GM23248 (cell line): ENCODE measurements around the gene OR2K2. TPM values are rescaled to one million over a fixed set of nuclear protein-coding genes. Genes with fewer than 3 reads are reported as not detected.
"Not testable (repeated sequence)": the region's sequence is repeated elsewhere in the genome, so short reads cannot be mapped to it uniquely, and the experiment has no call there.

ENCODE experiments used
- DNase-seq: peaks from one replicate; pipeline ENCODE4 v3.0.0-alpha.2; 2015
- H2AFZ ChIP-seq: fragments of 200-600 bp; sonication (generic); 2 replicates; pipeline ENCODE4 v1.6.1; 2016; ENCODE audit warnings: antibody characterized with exemption
- H3F3A ChIP-seq: fragments of 200-600 bp; sonication (generic); 2 replicates; pipeline ENCODE4 v1.6.1; 2016; ENCODE audit warnings: mild to moderate bottlenecking, antibody characterized with exemption, mixed run types; ENCODE audit not compliant: insufficient read depth
- H3K27ac ChIP-seq: fragments of 200-600 bp; sonication (generic); 2 replicates; pipeline ENCODE4 v1.5.1; 2016; ENCODE audit warnings: mild to moderate bottlenecking
- H3K27me3 ChIP-seq: fragments of 200-600 bp; sonication (generic); replicated peaks from 2 replicates; pipeline ENCODE4 v1.6.1; 2016; ENCODE audit warnings: mild to moderate bottlenecking; ENCODE audit not compliant: insufficient read depth
- H3K36me3 ChIP-seq: fragments of 200-600 bp; sonication (generic); 2 replicates; pipeline ENCODE4 v1.6.1; 2016; ENCODE audit warnings: low read depth, mild to moderate bottlenecking
- H3K4me1 ChIP-seq: fragments of 200-600 bp; sonication (generic); 2 replicates; pipeline ENCODE4 v1.6.1; 2016; ENCODE audit warnings: mild to moderate bottlenecking; ENCODE audit not compliant: insufficient read depth
- H3K4me2 ChIP-seq: fragments of 200-600 bp; sonication (generic); one replicate; pipeline ENCODE4 v1.6.1; 2016; ENCODE audit warnings: mild to moderate bottlenecking; ENCODE audit not compliant: unreplicated experiment
- H3K4me3 ChIP-seq: fragments of 200-600 bp; sonication (generic); 2 replicates; pipeline ENCODE4 v1.5.1; 2016; ENCODE audit warnings: mild to moderate bottlenecking
- H3K79me2 ChIP-seq: fragments of 200-600 bp; sonication (generic); 2 replicates; pipeline ENCODE4 v1.6.1; 2016; ENCODE audit warnings: mild to moderate bottlenecking; ENCODE audit not compliant: insufficient read depth
- H3K9ac ChIP-seq: fragments of 200-600 bp; sonication (generic); 2 replicates; pipeline ENCODE4 v1.6.1; 2016; ENCODE audit warnings: mild to moderate bottlenecking
- H3K9me2 ChIP-seq: fragments of 200-600 bp; sonication (generic); 2 replicates; pipeline ENCODE4 v1.6.1; 2016; ENCODE audit warnings: mixed run types, mild to moderate bottlenecking, moderate library complexity; ENCODE audit not compliant: insufficient read depth
- H3K9me3 ChIP-seq: fragments of 200-600 bp; sonication (generic); one replicate; pipeline ENCODE4 v1.6.1; 2017; ENCODE audit warnings: low read depth
- H4K20me1 ChIP-seq: fragments of 200-600 bp; sonication (generic); 2 replicates; pipeline ENCODE4 v1.6.0; 2016; ENCODE audit not compliant: insufficient read depth
- EZH2 ChIP-seq: fragments of 200-600 bp; sonication (generic); IDR thresholded peaks from 2 replicates; pipeline ENCODE4 v1.6.1; 2018; ENCODE audit warnings: antibody characterized with exemption, mild to moderate bottlenecking; ENCODE audit not compliant: insufficient read depth, poor library complexity, severe bottlenecking
- EZH2phosphoT487 ChIP-seq: fragments of 200-600 bp; sonication (generic); IDR thresholded peaks from 2 replicates; pipeline ENCODE4 v1.6.1; 2018; ENCODE audit warnings: antibody characterized with exemption, moderate library complexity, mild to moderate bottlenecking, low read depth; ENCODE audit not compliant: insufficient read depth
- WGBS, 2 experiments: methylation state at CpG; one replicate each; pipeline ENCODE4 v1.1.6; 2015 to 2017; ENCODE audit warnings: low lambda C conversion rate in 2 of 2, low coverage in 1 of 2; ENCODE audit errors: missing lambda C conversion rate in 2 of 2; 5-methylcytosine and 5-hydroxymethylcytosine counted together
- in situ Hi-C: fragments of 300-500 bp; cut with MboI; formaldehyde crosslinking; loops from 2 replicates; pipeline ENCODE4 v1.15.0; 2020
- polyA plus RNA-seq: library from polyadenylated mRNA; unstranded; fragments of >200 nt; fragmentation: Nextera tagmentation; extraction: Ambion mirVana; gene quantifications from 2 replicates; pipeline ENCODE4 v1.2.1, GENCODE V29; 2016
- total RNA-seq: library from RNA; depleted of rRNA; stranded (reverse); fragments of >200 nt; shearing (Covaris generic); gene quantifications from 2 replicates; pipeline ENCODE4 v1.2.3, GENCODE V29; 2014

OR2K2 gene
- total and polyA plus RNA-seq, 2 experiments from 2014 or later, result not detected

DNA sequence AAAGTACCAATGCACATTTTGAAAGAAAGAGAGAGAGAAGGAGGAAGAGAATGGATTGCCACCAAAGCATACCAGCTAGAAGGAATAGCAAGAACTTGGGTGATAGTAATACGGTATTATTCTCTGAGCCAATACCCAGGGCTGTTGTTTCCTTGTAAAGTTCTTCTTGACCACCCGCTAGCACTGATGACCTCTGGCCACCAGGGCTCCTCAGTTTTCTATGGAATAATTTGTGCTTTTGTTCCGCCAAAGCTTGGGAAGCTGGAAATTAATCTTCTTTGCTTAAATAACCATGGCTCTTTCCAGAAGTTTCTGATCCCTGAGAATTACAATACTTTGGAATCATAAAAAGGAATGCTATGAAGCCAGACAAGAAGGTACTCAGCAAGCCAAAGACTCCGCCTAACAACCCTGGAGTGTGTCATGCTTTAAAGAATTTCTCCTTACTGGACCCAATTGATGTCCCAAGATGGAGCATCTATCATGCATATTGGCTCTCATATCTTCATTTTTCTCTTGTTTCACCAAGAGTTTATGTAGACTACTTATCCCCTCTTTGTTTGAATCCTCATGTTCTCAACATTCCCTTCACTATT is 29.8 kb downstream of the OR2K2 start:
- H3K4me3 ChIP-seq, result no peak overlapping the region
- in situ Hi-C loops, result loop anchor here (5.0 kb wide), 1 partner anchor 663 kb away; no protein-coding TSS in a partner anchor
- H3K4me1 ChIP-seq, result peaks cover 29% of the 10 kb centered on the region
- H3K9ac ChIP-seq, result no peak overlapping the region
- H3K9me2 ChIP-seq, result no peaks in the 10 kb centered on the region
- H3K4me2 ChIP-seq, result no peak overlapping the region
- peak; percentile 24 for DNase-seq
- no peak overlapping the region for H2AFZ ChIP-seq
- TF ChIP-seq EZH2phosphoT487 (no peak), EZH2 (no peak)
- no peaks in the 10 kb centered on the region for H3K79me2 ChIP-seq
- 66 to 68% methylated on average over 4 of the region's 4 CpGs for WGBS, 2 experiments
- no peaks in the 10 kb centered on the region for H3K27me3 ChIP-seq
- no peaks in the 10 kb centered on the region for H3K9me3 ChIP-seq
- peaks cover 16% of the 10 kb centered on the region; the same call in 1 of the 2 replicates for H3F3A ChIP-seq
- no peaks in the 10 kb centered on the region for H3K36me3 ChIP-seq
- H4K20me1 ChIP-seq, result no peaks in the 10 kb centered on the region
- no peak overlapping the region for H3K27ac ChIP-seq

DNA sequence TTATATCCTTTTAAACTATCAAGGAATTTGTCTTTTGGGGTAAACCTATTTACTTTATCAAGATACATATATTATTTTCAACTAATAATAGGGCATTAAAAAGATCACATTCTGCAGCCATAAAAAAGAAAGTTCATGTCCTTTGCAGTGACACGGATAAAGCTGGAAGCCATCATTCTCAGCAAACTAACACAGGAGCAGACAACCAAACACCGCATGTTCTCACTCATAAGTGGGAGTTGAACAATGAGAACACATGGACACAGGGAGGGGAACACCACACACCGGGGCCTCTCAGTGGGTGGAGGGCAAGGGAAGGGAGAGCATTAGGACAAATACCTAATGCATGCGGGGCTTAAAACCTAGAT is 30.4 kb downstream of the OR2K2 start:
- H3K9me3 ChIP-seq, H3K9me2 ChIP-seq, H3K9ac ChIP-seq, H3K27ac ChIP-seq, H3K27me3 ChIP-seq, DNase-seq, H3K4me3 ChIP-seq, H3K79me2 ChIP-seq, H4K20me1 ChIP-seq, H3K36me3 ChIP-seq: not testable (repeated sequence)
- 30 to 35% methylated on average over 4 of the region's 4 CpGs for WGBS, 2 experiments
- Histone ChIP-seq H3K4me2 (peak overlapping the region; percentile 84), H3F3A (peaks cover 16% of the 10 kb centered on the region; the same call in 1 of the 2 replicates), H3K4me1 (peaks cover 29% of the 10 kb centered on the region), H2AFZ (peak overlapping the region; percentile 36; the same call in 1 of the 2 replicates)
- in situ Hi-C loops, result loop anchor here (10.0 kb wide), 1 partner anchor 245 kb away; no protein-coding TSS in a partner anchor

DNA sequence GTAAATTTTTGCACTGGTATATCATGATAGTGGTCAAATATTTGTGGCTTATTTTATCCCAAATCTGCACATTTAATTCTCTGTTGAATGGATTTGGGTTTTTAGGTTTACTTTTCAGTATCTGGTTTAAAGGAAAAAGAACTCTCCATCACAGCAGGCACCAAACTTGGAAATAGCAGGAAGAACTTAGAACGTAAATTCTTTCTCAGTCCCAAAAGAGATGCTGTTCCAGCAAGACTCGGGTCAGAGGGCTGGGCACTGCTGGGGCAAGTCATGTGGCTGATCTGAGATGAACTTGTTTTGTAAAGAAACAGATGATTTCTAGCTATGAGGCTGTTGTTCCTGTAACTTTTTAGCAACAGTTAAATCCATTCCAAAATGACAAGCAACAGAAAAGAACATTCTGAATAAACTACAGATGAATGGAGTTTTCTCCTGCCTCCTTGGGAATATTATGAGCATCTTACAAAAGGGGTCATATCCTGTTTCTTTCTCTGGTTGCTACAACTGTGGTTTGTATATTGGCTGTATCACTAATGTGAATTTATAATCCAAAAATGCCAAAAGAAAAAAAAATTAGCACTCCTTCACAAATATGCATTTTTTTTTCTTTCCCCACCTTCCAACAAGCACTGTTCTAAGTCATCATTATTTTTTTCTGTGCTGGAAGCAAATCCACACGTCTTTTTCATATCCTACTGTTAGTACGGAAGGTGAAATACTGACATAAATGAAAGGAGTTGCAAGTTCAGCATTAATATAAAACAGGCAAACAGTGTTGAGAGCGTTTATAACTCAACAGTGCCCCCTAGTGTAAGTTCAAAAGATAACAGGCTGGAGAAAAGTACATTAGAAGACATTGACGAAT is 31.1 kb downstream of the OR2K2 start:
- Histone ChIP-seq H3K9me3 (no peaks in the 10 kb centered on the region), H3K9ac (peak overlapping the region; percentile 61), H4K20me1 (no peaks in the 10 kb centered on the region), H3F3A (peaks cover 16% of the 10 kb centered on the region; the same call in 1 of the 2 replicates), H3K79me2 (no peaks in the 10 kb centered on the region), H3K27me3 (no peaks in the 10 kb centered on the region), H3K4me2 (peak overlapping the region; percentile 84), H3K27ac (peak overlapping the region; percentile 46), H3K4me3 (peak overlapping the region; percentile 51), H2AFZ (peak overlapping the region; percentile 64), H3K9me2 (no peaks in the 10 kb centered on the region), H3K4me1 (peaks cover 29% of the 10 kb centered on the region), H3K36me3 (no peaks in the 10 kb centered on the region)
- 5 to 7% methylated on average over 6 of the region's 6 CpGs for WGBS, 2 experiments
- TF ChIP-seq EZH2phosphoT487 (no peak), EZH2 (no peak)
- peak; percentile 76 for DNase-seq
- in situ Hi-C loops, result loop anchor here (10.0 kb wide), 1 partner anchor 244 kb away; no protein-coding TSS in a partner anchor

DNA sequence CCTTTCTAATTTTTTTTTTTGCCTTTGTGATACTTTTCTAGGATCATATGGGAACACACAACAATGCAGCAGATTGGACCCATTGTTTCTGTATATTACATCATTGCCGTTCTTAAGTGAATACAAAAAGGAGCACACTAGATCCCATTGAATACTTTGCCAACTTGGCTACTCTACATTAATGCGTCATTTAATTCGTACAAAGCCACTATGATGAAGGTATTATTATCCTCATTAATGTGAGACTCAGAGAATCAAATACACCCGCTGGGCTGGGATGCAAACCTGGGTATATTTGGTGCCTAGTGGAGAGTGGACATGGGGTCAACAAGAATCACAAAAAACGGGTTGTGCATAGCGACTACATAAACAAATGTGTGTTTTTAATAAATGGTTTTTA is 31.9 kb downstream of the OR2K2 start:
- WGBS, 2 experiments, result 93 to 97% methylated on average over 6 of the region's 6 CpGs
- Histone ChIP-seq H3K27ac (no peak overlapping the region), H3K4me2 (no peak overlapping the region), H4K20me1 (no peaks in the 10 kb centered on the region), H3K36me3 (no peaks in the 10 kb centered on the region), H2AFZ (no peak overlapping the region), H3K9me3 (no peaks in the 10 kb centered on the region), H3K4me3 (no peak overlapping the region), H3K9ac (no peak overlapping the region), H3K4me1 (peaks cover 29% of the 10 kb centered on the region), H3K27me3 (no peaks in the 10 kb centered on the region), H3K9me2 (no peaks in the 10 kb centered on the region), H3K79me2 (no peaks in the 10 kb centered on the region), H3F3A (peaks cover 16% of the 10 kb centered on the region; the same call in 1 of the 2 replicates)
- TF ChIP-seq EZH2 (no peak), EZH2phosphoT487 (no peak)
- DNase-seq, result no peak
- in situ Hi-C loops, result loop anchor here (10.0 kb wide), 1 partner anchor 243 kb away; no protein-coding TSS in a partner anchor
